GM06990 (cell line): Measurements from ENCODE around the gene PNKP.

ENCODE experiments used
- DNase-seq: peaks from one replicate; pipeline ENCODE4 v3.0.0-alpha.2; 2011; ENCODE audit not compliant: insufficient read length; ENCODE audit errors: extremely low read depth
- H3K27me3 ChIP-seq: replicated peaks from 2 replicates; pipeline ENCODE4 v1.6.0; 2011; ENCODE audit warnings: low read length; ENCODE audit not compliant: control insufficient read depth, insufficient read depth
- H3K36me3 ChIP-seq: 2 replicates; pipeline ENCODE4 v1.5.1; 2011; ENCODE audit warnings: low read length; ENCODE audit not compliant: control insufficient read depth, insufficient read depth
- H3K4me3 ChIP-seq: replicated peaks from 2 replicates; pipeline ENCODE4 v1.5.1; 2011; ENCODE audit warnings: low read depth, mild to moderate bottlenecking, control low read depth, low read length
- CTCF ChIP-seq: IDR thresholded peaks from 2 replicates; pipeline ENCODE4 v1.5.1; 2011; ENCODE audit warnings: low read length, control low read depth, mild to moderate bottlenecking, inconsistent platforms; ENCODE audit not compliant: insufficient read depth, poor library complexity, severe bottlenecking

Gene PNKP

GRCh38 chr19:49864890-49865289 lies 2.5 kb downstream of the PNKP start:
- no peaks in the 10 kb centered on the region for H3K27me3 ChIP-seq
- no peak for TF ChIP-seq CTCF
- peaks cover 31% of the 10 kb centered on the region for H3K36me3 ChIP-seq
- no peak overlapping the region for H3K4me3 ChIP-seq
- no peak for DNase-seq

GRCh38 chr19:49863935-49864320 lies 3.4 kb downstream of the PNKP start:
- no peak for DNase-seq
- Histone ChIP-seq H3K27me3 (no peaks in the 10 kb centered on the region), H3K36me3 (peaks cover 35% of the 10 kb centered on the region), H3K4me3 (no peak overlapping the region)
- TF ChIP-seq CTCF = no peak

GRCh38 chr19:49863254-49863934 lies 4.0 kb downstream of the PNKP start:
- Histone ChIP-seq H3K36me3 (peaks cover 38% of the 10 kb centered on the region), H3K27me3 (no peaks in the 10 kb centered on the region), H3K4me3 (no peak overlapping the region)
- TF ChIP-seq CTCF = no peak
- DNase-seq = no peak

GRCh38 chr19:49862391-49863253 lies 4.8 kb downstream of the PNKP start:
- peaks cover 45% of the 10 kb centered on the region for H3K36me3 ChIP-seq
- no peak for DNase-seq

More at GRCh38 chr19:49862391-49863253, 4.8 kb downstream of the PNKP start:
- Histone ChIP-seq H3K4me3 (no peak overlapping the region), H3K27me3 (no peaks in the 10 kb centered on the region)
- peak; percentile 22 for TF ChIP-seq CTCF
